Hematopoietic multipotent progenitor cell treated with erythropoietin and hydrocortisone succinate and interleukin-3 and kit ligand, for 8 days (in vitro differentiated cells): ENCODE results near the gene NXN.
"Not testable (repeated sequence)": the region's sequence is repeated elsewhere in the genome, so short reads cannot be mapped to it uniquely, and the experiment has no call there.

Experiments
- DNase-seq: peaks from one replicate; pipeline ENCODE4 v3.0.0-alpha.2; 2015

NXN gene

DNA sequence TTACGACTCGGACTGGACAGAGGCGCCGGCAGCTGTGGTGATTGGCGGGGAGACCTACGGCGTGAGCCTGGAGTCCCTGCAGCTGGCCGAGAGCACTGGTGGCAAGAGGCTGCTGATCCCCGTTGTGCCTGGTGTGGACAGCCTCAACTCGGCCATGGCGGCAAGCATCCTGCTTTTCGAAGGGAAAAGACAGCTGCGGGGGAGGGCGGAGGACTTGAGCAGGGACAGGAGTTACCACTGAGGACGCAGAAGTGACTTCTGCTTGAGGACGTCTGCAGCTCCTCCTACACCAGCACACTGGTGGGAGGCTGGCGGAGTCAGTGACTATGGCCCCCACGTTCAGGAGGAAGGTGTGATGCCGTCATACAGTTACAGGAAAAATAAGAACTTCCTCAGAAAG is 187.7 kb downstream of the NXN start:
- DNase-seq: no peak

DNA sequence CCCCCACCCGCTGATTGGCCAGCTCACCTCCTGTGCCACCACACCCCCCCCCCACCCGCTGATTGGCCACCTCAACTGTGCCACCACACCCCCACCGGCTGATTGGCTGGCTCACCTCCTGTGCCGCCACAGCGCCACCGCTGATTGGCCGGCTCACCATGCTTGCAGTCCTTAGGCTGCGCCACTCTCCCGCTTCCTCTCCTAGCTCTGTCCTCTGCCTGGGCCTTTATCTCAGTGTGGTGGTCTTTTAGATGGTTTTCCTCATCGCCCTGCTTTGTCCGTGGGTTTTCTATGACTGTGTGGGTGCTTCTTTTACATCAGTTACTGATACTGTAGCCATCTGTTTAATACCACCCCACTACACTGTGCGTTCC is 188.7 kb downstream of the NXN start:
- DNase-seq: not testable (repeated sequence)

- not testable (repeated sequence) for DNase-seq
Observed at GRCh38 chr17:789931-790873, 189.4 kb downstream of the NXN start.

- DNase-seq: no peak
Observed at GRCh38 chr17:789160-789840, 190.3 kb downstream of the NXN start.

DNA sequence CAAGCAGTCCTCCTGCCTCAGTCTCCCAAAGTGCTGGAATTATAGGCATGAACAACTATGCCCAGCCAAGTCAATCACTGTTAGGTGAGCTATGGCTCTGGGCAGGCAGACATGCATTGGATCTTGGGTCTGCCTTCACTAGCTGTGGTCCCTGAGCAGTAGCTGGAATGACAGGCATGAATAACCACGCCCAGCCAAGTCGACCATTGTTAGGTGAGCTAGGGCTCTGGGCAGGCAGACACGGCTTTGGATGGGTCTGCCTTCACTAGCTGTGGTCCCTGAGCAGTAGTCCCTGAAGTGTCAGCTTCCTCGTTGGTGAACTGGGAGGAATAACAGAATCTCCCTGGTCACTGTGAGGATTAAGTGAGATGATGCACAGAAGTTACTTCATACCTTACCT is 191.0 kb downstream of the NXN start:
- no peak for DNase-seq

- no peak for DNase-seq
Observed at GRCh38 chr17:787641-788221, 191.8 kb downstream of the NXN start.

GRCh38 chr17:785901-786300 is 193.7 kb downstream of the NXN start:
- not testable (repeated sequence) for DNase-seq

GRCh38 chr17:784143-784542 is 195.4 kb downstream of the NXN start:
- DNase-seq: no peak

- DNase-seq: peak; percentile 86
Observed at GRCh38 chr17:781805-782731, 197.5 kb downstream of the NXN start, which contains the start of the genes GLOD4 and MRM3. TSS of gene GLOD4 (minus strand) at chr17:782280. CDS start at chr17:782255, 25 bp downstream. TSS of gene MRM3 (plus strand) at chr17:782353. CDS start at chr17:782379, 26 bp downstream.

- DNase-seq: no peak
Observed at GRCh38 chr17:778096-778495, 201.5 kb downstream of the NXN start.

GRCh38 chr17:774313-774584 is 205.3 kb downstream of the NXN start:
- DNase-seq: no peak

DNA sequence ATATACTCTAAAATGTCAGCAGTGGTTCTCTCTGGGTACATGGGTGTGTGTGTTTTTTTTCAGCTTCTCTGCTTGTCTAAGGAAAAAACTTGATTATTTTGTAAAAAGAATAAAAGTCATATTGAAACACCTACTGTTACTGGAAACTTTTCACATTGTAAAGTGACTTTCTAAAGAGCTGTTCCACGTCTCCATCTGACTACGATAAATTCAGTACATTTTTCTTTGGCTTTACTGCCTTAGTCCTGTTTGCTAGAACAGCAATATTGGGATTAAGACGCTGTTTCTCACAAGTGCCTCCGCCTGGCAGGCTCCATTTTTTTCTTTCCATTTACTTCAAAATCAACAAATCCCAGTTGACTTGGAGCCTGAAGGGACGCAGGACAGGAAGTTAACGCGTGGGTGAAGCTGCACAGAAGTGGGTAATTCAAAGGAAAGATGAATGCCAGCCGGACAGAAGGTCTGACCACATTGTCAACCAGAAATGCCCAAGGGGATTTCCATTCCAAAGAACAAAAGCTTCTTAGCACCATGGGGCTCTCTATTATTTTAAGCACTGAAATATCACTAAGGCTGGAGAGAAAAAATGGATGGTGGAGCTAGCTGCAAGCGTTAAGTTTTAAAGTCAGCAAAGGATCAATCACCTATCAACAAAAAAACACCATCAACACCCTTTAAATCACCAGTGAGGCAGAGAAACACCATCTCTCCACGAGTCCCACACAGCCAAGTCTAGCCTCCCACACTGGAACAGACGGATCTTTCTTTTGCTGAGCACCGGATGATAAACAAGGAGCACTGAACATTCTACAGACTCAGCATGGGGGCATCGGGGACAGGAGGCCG is 205.9 kb downstream of the NXN start:
- no peak for DNase-seq

GRCh38 chr17:773016-773415 is 206.6 kb downstream of the NXN start:
- no peak for DNase-seq

DNA sequence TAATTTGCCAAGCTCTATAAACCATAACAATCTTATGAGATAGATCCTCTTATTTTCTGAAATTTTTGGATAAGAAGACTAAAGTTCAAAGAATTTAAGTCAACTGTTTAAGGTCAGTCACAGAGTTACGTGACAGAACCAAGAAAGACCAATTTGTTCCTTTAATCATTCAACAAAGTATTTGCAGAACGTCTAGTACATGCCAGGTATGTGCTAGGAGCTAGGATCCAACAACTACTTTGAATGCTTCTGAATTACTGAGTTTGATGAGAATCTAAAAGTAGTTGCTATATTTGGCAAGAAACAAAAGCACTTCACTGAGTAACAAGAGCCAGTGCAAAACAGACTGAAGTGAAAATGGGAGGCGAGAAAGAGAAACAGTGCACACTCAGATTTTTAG is 212.5 kb downstream of the NXN start:
- DNase-seq: no peak

- DNase-seq: no peak
Observed at GRCh38 chr17:760371-760770, 219.2 kb downstream of the NXN start.

DNA sequence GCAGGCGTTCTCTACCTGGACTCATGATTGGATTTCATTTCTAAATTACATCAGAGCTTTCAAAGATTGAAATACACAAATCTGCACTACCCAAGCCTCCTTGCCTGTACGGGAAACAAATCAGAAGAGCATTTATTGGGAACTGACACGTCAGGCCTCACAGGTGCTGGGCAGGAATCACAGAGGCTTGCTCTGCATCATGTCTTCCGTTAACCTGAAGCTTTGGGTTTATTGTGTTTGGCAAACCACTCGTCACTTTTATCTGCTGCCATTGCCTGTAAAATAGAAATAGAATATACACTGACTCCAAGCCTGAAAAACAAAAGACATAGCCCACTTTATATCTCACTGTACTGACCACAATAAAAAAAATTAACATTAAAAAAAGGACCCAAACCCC is 219.6 kb downstream of the NXN start:
- DNase-seq: no peak

GRCh38 chr17:756010-756567 is 223.5 kb downstream of the NXN start:
- not testable (repeated sequence) for DNase-seq

DNA sequence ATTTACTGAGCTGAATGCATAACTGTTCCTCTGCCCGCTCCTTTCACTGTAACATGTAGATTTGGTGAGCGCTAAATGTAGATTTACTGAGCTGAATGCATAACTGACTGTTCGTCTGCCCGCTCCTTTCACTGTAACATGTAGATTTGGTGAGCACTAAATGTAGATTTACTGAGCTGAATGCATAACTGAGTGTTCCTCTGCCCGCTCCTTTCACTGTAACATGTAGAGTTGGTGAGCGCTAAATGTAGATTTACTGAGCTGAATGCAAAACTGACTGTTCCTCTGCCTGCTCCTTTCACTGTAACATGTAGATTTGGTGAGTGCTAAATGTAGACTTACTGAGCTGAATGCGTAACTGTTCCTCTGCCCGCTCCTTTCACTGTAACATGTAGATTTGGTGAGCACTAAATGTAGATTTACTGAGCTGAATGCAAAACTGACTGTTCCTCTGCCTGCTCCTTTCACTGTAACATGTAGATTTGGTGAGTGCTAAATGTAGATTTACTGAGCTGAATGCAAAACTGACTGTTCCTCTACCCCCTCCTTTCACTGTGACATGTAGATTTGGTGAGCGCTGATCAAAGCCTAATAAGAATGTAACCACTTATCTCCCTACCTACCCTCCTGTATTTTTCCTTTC is 224.1 kb downstream of the NXN start:
- not testable (repeated sequence) for DNase-seq

DNA sequence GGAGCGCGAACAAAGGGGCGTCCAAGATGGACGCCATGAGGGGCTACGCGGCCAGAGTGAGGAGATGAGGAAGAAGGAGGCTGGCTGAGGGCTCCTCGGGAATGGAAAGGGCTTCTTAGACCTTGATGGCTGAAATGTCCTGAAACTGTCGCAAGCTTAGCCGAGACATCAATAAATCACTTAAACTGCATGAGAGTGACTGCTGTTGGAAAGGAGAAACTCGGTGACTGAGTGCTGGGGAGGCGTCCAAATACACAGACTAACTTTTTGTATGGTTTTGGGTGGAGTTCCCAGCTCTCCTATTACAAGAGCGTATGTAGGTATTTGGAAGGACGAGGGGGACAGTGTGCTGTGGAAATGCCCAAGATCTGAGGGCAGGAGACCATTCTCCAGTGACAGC is 226.2 kb downstream of the NXN start:
- DNase-seq: no peak

- peak; percentile 59 for DNase-seq
Observed at GRCh38 chr17:752620-753219, 226.9 kb downstream of the NXN start.
